BE2C (cell line): ENCODE data around the gene SHANK3.
"Not testable (repeated sequence)": the region's sequence is repeated elsewhere in the genome, so short reads cannot be mapped to it uniquely, and the experiment has no call there.

Source experiments
- DNase-seq: peaks from one replicate; pipeline ENCODE4 v3.0.0-alpha.2; 2020
- H3K27me3 ChIP-seq: fragments of 250-450 bp; sonication (Bioruptor Pico); 2 replicates; pipeline ENCODE4 v1.5.1; 2020; ENCODE audit warnings: mild to moderate bottlenecking
- H3K36me3 ChIP-seq: fragments of 250-450 bp; sonication (Bioruptor Pico); 2 replicates; pipeline ENCODE4 v1.5.1; 2020; ENCODE audit warnings: mild to moderate bottlenecking
- H3K4me1 ChIP-seq: fragments of 250-450 bp; sonication (Bioruptor Pico); 2 replicates; pipeline ENCODE4 v1.5.1; 2020
- H3K4me3 ChIP-seq: 2 replicates; pipeline ENCODE4 v1.5.1; 2011; ENCODE audit warnings: low read depth, low read length
- H3K9me3 ChIP-seq: fragments of 250-450 bp; sonication (Bioruptor Pico); 2 replicates; pipeline ENCODE4 v1.5.1; 2020
- CTCF ChIP-seq: IDR thresholded peaks from 2 replicates; pipeline ENCODE4 v1.5.1; 2012; ENCODE audit warnings: mild to moderate bottlenecking, low read depth, low read length

The SHANK3 gene

GRCh38 chr22:50633771-50634170, 38.9 kb upstream of the SHANK3 start:
- no peak for DNase-seq

GRCh38 chr22:50635591-50635990, 37.0 kb upstream of the SHANK3 start:
- TF ChIP-seq CTCF = no peak
- no peaks in the 10 kb centered on the region for H3K4me1 ChIP-seq
- no peak for DNase-seq
- H3K9me3 ChIP-seq = no peaks in the 10 kb centered on the region
- H3K36me3 ChIP-seq = no peaks in the 10 kb centered on the region
- H3K4me3 ChIP-seq = no peak overlapping the region
- no peaks in the 10 kb centered on the region for H3K27me3 ChIP-seq

More at GRCh38 chr22:50633771-50634170, 38.9 kb upstream of the SHANK3 start:
- TF ChIP-seq CTCF = no peak
- H3K36me3 ChIP-seq = no peaks in the 10 kb centered on the region
- no peaks in the 10 kb centered on the region for H3K9me3 ChIP-seq
- no peaks in the 10 kb centered on the region for H3K4me1 ChIP-seq
- no peaks in the 10 kb centered on the region for H3K27me3 ChIP-seq
- H3K4me3 ChIP-seq = no peak overlapping the region

GRCh38 chr22:50640296-50640695, 32.3 kb upstream of the SHANK3 start:
- not testable (repeated sequence) for H3K9me3 ChIP-seq, H3K36me3 ChIP-seq, H3K4me1 ChIP-seq, H3K4me3 ChIP-seq, DNase-seq
- H3K27me3 ChIP-seq = peaks cover 12% of the 10 kb centered on the region

GRCh38 chr22:50640857-50641647, 31.6 kb upstream of the SHANK3 start:
- Histone ChIP-seq H3K9me3 (peaks cover 2% of the 10 kb centered on the region; the same call in 1 of the 2 replicates), H3K4me1 (no peaks in the 10 kb centered on the region), H3K27me3 (peaks cover 19% of the 10 kb centered on the region), H3K36me3 (no peaks in the 10 kb centered on the region), H3K4me3 (no peak overlapping the region)
- no peak for DNase-seq
- TF ChIP-seq CTCF = no peak

GRCh38 chr22:50641696-50642607, 30.7 kb upstream of the SHANK3 start:
- no peaks in the 10 kb centered on the region for H3K36me3 ChIP-seq
- peaks cover 2% of the 10 kb centered on the region; the same call in 1 of the 2 replicates for H3K9me3 ChIP-seq
- H3K4me1 ChIP-seq = no peaks in the 10 kb centered on the region
- TF ChIP-seq CTCF = peak; percentile 22
- H3K27me3 ChIP-seq = peaks cover 21% of the 10 kb centered on the region
- H3K4me3 ChIP-seq = no peak overlapping the region
- peak; percentile 26 for DNase-seq

GRCh38 chr22:50643021-50643820, 29.4 kb upstream of the SHANK3 start:
- peaks cover 21% of the 10 kb centered on the region for H3K27me3 ChIP-seq
- not testable (repeated sequence) for H3K36me3 ChIP-seq, H3K4me3 ChIP-seq, H3K4me1 ChIP-seq, H3K9me3 ChIP-seq, DNase-seq

- not testable (repeated sequence) for H3K4me1 ChIP-seq, DNase-seq, H3K9me3 ChIP-seq, H3K4me3 ChIP-seq, H3K36me3 ChIP-seq
- peaks cover 21% of the 10 kb centered on the region for H3K27me3 ChIP-seq
These were observed 28.9 kb upstream of the SHANK3 start for GRCh38 chr22:50643821-50644101.
